GM18507 (cell line): ENCODE data around the gene RBPJL.

ENCODE experiments used
- DNase-seq: peaks from one replicate; pipeline ENCODE4 v3.0.0; 2011; ENCODE audit warnings: low read depth; ENCODE audit not compliant: insufficient read length; ENCODE audit errors: extremely low spot score
- FAIRE-seq: peaks from 2 replicates; lab custom pipeline; 2011; peaks lifted over from hg19 to GRCh38; lab: Jason Lieb, UNC

Gene RBPJL, protein sequence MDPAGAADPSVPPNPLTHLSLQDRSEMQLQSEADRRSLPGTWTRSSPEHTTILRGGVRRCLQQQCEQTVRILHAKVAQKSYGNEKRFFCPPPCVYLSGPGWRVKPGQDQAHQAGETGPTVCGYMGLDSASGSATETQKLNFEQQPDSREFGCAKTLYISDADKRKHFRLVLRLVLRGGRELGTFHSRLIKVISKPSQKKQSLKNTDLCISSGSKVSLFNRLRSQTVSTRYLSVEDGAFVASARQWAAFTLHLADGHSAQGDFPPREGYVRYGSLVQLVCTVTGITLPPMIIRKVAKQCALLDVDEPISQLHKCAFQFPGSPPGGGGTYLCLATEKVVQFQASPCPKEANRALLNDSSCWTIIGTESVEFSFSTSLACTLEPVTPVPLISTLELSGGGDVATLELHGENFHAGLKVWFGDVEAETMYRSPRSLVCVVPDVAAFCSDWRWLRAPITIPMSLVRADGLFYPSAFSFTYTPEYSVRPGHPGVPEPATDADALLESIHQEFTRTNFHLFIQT

GRCh38 chr20:45306431-45306982 lies at the start of gene RBPJL:
RBPJL (plus strand) TSS chr20:45306840; CDS start chr20:45306923, 83 bp downstream.
- no peak for FAIRE-seq
- no peak for DNase-seq

GRCh38 chr20:45257161-45257560 lies 49.5 kb upstream of the RBPJL start:
- FAIRE-seq: no peak

GRCh38 chr20:45257711-45258110 lies 48.9 kb upstream of the RBPJL start:
- no peak for FAIRE-seq
- no peak for DNase-seq

More at GRCh38 chr20:45257161-45257560, 49.5 kb upstream of the RBPJL start:
- DNase-seq: no peak

DNA sequence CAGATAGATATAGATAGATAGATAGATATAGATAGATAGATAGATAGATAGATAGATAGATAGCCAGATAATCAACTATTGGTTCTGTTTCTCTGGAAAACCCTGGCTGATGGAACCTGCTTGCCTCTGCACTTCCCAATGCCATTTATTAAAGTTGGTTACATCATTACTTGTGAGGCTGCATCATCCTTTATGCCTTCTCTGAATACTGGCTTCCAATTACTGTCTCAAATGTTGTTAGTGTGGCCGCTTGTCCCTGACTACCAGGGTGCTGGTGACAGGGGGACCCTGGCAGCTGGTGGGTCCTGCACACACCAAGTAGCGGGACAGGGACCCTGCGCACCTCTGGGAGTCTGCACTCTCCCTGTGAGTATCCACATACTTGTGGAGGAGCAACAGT lies 48.4 kb upstream of the RBPJL start:
- FAIRE-seq (no peak), DNase-seq (no peak)

DNA sequence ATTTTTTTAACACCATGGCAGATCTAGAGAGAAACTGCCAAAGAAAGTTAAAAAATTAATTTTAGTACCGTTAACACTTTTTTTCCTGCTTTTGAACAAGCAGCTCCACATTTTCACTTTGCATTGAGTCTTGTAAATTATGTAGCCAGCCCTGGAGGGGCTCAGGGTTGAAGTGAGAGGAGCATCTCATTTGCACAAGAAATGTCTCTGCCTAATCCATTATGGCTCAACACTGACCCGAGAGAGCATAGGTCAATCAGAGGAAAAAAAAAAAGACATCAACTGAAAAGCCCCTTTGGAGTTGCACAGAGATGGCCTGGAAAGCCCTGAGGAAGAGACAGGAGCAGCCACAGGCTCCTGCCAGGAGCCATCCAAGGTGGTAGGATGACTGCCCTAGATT lies 48.0 kb upstream of the RBPJL start:
- DNase-seq: no peak
- no peak for FAIRE-seq

- FAIRE-seq: no peak
- no peak for DNase-seq
Observed at GRCh38 chr20:45263556-45264266, 42.9 kb upstream of the RBPJL start.

DNA sequence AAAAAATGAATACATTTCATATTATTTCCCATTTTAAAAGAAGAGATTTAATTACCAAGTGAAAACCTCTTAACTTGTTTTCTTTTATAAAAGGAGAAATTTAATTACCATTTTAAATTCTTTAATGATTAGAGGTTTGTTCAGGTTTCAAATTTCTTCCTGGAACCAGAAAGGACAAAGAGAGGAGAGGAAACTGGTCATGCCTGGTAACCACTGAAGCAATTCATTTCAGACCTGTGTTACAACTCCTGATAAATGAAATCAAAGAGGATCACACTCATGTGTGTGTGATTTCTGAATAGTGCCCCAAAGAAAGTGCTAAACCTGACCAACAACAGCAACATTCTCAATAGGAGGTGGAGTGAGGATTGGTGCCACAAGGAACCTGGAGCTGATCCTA lies 39.7 kb upstream of the RBPJL start:
- no peak for DNase-seq

DNA sequence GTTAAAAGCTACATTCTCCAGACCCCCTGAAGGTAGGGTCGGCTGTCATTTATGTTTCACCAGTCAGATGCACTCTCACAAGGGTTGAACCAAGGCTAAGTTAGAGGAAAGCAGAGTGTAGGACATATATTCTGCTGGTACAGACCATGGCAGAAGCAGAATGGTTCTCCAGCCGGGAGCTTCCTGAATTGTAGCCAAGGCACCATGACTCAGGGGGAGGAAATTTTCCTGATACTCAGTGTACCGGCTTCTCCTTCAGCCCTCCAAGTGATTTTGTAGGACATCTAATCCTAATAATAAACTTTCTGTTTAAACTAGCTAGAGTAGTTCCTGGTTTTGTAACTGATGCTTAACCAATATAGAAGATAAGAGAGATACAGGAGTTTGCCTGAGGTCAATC lies 38.1 kb upstream of the RBPJL start:
- DNase-seq (no peak), FAIRE-seq (no peak)

More for the DNA sequence above, 39.7 kb upstream of the RBPJL start:
- no peak for FAIRE-seq

- FAIRE-seq: no peak
- no peak for DNase-seq
Observed at GRCh38 chr20:45269056-45269455, 37.6 kb upstream of the RBPJL start.

DNA sequence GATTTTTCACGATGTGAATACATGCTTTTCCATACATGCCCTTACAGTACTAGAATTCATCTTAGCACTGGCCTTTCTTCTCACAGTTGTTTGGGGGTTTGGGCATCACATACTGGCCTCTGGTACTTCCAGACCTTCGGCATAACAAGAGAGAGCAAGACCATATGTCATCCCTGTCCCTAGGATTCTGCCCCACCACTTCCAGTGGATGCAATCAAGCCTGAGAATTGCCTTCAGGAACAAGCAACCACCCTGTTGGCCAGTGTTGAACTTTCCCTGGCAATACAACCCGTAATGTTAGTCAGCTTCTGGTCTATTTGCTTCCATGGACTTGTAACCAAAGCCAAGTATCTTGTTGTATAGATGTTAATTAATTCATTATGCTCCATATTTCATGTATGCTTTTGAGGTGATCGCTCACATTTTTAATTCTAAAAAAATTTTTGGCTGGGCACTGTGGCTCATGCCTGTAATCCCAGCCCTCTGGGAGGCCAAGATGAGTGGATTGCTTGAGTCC lies 36.8 kb upstream of the RBPJL start:
- FAIRE-seq (no peak), DNase-seq (no peak)

DNA sequence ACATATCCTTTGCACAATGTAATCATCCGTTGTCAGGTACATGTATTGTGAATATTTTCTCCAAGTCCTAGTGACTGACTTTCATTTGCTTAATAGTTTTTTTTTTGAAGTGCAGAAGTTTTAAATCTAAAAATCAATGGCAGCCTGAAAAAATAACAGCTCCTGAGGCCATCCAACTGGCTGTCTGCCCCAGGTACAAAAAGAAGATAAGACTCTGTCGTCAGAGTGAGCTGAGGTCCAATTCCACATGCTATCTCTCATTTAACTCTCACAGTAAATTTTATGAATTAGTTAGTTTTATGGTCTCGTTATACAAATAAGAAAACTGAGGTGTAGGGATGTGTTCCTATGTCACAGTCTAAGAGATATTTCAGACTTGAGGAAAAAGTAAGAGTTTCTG lies 31.3 kb upstream of the RBPJL start:
- no peak for FAIRE-seq
- DNase-seq: no peak

- FAIRE-seq: no peak
- DNase-seq: no peak
Observed at GRCh38 chr20:45279992-45280391, 26.6 kb upstream of the RBPJL start.

DNA sequence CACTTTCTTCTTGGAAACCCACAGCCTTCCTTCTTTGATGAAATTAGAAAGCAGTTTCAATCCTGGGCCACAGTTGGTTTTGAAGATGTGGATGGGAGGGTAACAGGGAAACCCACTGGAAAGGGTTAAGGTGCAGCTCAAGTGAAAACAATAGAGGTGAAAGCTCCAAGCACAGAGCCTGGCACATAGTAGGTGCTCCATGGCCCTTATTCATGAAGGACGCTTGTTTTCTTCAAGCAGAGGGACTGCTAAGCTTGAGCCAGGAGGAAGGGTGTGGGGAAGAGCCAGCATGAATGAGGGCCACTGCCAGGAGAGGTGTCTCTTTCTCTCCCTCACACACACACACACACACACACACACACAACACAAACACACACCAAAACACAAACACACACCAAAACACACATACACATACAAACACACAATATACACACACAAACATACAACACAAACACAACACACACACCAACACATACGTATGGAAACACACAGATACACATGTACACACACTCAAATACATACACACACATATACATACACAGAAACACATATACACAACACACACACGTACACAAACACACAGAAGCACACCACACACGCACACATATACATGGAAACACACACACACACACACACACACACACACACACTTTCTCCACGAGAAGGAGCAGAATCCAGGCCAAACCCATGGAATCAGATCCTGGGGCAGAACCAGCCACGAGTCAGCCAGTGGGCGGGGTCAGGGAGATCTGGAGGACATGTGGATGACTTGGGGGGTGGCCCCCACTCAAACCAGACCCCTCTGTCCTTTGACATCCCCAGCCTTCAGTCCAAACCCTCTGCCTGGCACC lies 23.7 kb upstream of the RBPJL start:
- FAIRE-seq (no peak), DNase-seq (no peak)

GRCh38 chr20:45283551-45284057 lies 23.0 kb upstream of the RBPJL start:
- FAIRE-seq (no peak), DNase-seq (no peak)

DNA sequence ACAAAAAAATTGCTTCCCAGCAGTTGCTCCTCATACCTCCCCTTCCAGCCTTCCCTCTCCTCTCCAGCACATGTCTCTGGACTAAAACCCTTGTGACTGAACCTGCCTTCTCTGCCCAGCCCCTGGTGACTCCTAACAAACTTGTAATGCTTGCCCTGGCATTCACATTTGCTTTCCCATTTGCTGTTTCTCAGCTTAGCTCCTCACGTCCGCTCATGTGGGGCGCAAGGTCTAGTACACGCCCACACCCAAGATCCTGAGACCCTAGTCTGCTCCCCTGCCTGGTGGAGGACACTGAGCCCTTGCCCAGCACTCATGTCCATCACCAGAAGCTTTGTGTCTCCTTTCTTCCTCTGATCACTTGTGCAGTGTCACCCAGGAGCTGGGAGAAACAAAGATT lies 18.3 kb upstream of the RBPJL start:
- FAIRE-seq (no peak), DNase-seq (no peak)

GRCh38 chr20:45288860-45289259 lies 17.8 kb upstream of the RBPJL start:
- FAIRE-seq: no peak

DNA sequence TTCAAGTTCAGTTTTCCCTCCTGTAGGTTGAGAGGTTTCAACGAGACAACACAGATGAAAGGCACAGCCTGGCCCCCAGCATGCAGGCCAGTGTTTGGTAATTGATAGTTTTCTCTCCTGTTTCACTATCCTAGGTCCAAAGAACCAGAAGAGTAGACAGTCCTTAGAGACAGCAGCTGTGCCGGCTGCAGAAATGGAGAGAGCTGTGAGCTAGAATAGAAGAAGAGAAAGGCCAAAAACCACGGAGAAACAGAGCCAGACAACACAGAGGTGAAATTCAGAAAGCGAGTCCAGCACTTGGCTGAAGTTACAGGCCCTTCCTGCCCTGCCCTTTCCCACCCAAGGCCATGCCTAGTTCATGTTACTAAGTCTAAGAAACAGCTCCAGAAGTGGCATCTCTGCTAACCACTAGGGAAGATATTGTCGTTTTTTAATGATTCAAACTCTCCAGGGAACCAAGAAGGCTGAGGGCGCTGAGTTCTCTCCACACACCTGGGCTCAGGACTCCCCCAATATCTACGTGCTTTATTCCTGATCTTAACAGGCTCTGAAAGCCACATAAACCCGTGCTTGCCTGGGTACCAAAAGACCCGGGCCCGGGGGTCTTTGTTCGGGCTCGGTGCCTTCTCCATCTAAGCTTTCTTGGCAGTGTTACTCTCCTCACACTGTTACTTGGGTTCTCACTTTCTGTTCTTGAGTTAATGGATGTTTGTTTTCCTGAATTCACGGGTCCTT lies 16.5 kb upstream of the RBPJL start:
- DNase-seq: no peak
- FAIRE-seq: no peak

More at GRCh38 chr20:45288860-45289259, 17.8 kb upstream of the RBPJL start:
- DNase-seq: no peak

GRCh38 chr20:45290677-45291355 lies 15.8 kb upstream of the RBPJL start:
- DNase-seq (peak; percentile 58), FAIRE-seq (peak; percentile 60)
